Activated naive CD4-positive, alpha-beta T cell treated with Interleukin-2 at 50 U/mL for 16 hours (primary cell): Measurements from ENCODE around the gene PRX.
"Not testable (repeated sequence)": the region's sequence is repeated elsewhere in the genome, so short reads cannot be mapped to it uniquely, and the experiment has no call there.

Experiments
- DNase-seq: peaks from one replicate; pipeline ENCODE4 v3.0.0-alpha.2; 2020

PRX gene

DNA sequence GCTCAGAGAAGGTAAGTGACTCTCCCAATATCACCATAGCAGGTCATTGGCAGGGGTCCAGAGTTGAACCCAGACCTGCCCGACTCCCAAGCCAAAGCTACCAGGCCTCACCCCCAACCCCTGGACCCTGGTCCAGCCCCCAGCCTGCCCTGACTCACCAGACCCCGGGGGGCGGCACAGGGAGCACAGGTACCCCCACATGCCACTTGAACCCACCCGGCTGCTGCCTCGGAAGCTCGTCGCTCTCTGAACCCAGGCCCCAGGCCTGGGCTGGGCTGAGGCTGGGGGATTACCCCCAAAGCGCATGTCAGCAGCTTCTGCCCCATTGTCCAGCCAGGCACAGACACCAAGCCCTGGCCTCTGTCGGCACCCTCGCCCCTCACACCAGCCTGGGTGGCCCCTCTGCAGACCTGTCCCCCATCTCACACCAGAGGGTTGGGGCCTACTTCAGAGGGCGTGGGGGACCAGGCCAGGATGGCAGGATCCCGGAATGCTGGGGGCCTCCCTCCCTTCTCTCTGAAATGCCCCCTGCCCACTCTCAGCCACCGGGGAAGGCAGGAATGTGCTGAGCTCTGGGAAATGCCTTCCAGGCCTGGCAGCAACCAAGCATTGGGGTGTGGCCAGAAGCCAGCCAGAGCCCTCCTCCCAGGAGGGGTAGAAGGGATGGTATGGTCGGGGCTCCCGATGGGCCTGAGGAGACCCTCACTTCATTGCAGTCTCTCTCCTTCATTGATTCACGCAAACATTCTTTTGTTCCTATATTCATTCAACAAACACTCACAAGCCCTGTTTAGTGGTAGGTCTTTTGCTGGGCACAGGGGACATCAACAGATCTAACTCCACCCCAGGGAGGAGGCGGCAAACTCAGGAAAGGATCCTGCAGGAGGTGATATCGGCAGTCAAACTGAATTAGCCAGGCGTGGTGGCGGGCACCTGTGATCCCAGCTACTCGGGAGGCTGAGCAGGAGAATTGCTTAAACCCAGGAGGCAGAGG, 1.7 kb upstream of the PRX start:
- DNase-seq = no peak

DNA sequence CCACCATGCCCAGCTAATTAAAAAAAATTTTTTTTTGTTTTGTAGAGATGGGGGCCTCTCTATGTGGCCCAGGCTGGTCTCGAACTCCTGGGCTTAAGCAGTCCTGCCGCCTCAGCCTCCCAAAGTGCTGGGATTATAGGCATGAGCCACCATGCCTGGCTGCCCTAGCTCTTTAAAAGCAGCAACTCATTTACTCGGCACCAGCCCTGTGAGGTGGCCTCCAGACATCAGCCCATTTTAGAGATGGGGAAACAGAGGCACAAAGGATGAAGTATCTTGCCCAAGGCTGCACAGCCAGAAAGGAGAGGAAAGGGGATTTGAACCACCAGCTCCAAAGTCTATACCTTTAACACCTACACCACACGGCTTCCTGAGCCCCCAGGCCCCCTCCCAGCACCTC, 312 bp downstream of the PRX start:
- no peak for DNase-seq

DNA sequence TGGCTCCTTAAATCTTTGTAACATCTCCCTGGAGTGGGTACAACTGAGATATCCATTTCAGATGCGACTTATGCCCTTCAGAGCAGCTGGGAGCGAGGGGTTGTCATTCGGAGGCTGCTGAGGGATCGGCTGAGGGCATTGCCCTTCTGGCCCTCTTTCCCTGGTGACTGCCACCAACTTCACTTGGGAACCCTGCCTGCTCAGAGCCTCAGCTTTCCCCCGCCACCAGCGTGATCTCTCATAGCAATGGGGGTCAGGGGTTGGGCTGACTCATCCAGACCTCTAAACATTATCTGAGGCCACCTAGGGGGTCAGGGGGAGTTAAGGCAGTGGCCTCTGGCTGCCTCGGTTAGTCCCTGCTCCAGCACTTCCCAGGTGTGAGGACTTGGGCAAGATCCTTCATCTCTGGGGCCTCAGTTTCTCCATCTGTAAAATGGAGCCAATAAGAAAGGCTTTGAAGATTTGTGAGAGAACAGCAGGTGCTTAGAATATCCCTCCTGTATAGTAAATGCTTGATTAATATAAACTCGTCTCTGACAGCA, 1.1 kb downstream of the PRX start:
- no peak for DNase-seq

DNA sequence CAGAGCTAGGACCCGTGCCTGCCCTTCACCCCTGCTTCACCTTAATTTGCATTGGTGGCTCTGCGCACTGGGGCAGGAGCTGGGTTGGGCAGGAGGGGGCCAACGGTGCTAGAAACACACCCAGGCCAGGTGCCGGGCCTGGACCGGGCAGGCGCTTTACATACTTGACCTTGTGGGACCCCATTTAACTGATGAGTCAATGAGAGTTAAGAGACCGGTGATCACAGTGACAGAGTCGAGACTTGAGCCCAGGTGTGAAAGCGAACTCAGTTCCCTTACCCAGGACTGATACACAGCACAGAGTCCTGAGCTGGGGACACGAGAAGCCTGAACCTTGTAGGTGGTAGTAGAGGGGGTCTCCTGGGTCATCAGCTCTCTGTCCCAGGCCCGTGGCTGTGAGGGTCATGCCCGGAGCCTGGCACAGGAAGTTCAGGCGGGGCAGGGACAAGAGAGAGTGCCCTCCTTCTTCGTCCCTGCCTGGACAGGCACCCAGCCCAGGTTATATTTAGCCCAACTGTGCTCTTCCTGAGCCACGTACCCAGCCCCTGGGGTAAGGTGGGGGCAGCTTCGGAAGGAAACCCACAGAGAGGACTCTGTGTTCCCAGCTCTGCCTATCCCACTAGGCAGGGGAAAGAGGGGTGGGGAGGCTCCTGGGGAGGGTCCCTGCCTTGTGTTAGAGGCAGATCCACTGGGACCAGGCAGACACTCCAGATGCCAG, 1.9 kb downstream of the PRX start:
- no peak for DNase-seq

DNA sequence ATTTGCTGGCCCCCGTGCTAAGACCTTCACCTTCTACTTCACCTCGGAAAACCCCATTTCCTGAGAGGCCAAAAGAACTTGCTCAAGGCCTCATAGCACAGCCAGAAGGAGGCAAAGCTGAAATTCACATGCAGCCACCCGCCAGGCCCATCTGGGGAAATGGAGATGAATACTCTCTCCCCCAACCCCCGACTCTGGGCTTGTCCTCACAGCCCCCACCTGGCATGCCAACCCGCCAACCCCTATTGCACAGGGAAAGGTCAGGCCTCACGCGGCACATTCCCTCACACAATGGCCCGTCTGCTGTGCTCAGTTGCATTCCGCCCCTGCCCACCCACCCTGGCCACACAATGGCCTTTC, 3.2 kb downstream of the PRX start:
- DNase-seq = no peak

DNA sequence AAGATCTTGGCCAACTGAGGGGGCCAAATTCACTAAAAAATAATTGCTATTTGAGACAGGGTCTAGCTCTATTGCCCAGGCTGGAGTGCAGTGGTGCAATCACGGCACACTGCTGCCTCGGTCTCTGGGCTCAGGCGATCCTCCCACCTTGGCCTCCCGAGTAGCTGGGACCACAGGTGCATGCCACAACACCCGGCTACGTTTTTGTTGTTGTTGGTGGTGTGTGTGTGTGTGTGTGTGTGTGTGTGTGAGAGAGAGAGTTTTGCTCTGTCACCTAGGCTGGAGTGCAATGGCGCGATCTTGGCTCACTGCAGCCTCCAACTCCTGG, 4.6 kb downstream of the PRX start:
- DNase-seq = not testable (repeated sequence)

DNA sequence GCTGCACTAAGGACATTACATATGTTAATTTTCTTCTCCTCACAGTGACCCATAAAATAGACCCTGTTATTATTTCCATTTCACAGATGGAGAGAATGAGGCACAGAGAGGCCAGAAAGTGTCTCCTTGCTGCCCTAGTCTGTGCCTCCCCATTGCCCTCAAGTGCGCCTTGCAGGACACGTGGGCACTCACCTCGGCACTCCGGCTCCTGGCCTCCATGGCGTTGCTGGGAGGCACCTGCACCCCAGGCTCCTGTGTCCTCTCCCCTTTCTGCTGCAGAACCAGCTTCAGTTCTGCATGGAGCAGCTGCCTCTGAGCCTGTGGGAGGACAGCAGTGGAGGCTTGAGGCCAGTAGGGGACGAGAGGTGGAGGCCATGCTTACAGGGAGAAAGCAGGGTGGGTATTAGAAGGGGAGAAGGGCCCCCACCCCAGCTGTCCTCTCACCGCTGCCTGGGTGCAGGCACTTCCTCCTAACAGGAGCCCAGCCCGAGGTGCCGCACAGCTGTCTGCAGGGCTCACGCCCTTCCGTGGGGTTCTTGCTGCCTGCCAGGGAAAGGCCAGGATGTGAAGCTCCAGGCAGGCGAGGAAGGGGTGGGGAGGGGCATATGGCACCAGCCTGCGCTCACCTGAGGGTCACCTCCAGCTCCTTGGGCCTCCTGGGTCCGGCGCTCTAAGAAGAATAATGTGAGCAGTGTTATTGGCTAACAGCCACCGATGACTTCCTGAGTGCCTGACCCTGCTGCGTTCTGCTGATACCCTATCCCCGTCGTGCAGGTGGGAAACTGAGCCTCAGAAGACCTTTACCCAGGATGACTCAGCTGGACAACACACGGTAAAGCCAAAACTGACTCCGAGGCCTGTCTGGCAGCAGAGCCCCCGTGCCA, 5.2 kb downstream of the PRX start:
- DNase-seq = no peak

DNA sequence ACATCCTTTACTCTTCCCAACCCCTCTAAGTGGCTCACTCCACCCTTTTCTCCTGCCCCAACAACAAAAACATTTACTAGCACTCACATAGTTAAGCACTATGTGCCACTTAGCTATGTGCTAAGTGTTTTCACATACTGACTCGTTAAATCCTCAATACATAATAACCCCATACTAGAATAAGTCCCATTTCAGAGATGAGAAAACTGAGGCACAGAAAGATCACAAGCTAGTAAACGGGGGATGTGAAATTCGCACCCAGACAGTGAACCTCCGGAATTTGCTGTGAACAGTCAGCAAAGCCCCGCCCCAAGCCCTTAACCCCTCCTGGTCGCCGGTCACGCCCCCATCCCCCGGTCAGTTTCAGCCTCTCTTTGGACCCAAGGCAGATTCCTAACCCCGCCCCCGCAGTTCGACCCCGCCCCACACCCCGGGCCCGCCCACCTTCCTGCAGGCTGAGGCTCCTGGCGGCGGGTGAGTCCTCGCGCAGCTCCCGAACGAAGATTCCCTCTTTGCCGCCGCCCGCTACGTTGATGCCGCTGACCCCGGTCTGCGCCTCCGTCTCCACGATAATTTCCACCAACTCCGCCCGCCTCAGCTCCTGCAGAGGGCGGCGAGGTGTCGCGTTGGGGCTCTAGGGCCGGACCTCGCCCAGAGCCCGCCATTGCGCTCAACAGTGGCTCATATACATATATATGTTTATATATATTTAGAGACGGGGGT, 9.8 kb downstream of the PRX start:
- DNase-seq = peak; percentile 72

DNA sequence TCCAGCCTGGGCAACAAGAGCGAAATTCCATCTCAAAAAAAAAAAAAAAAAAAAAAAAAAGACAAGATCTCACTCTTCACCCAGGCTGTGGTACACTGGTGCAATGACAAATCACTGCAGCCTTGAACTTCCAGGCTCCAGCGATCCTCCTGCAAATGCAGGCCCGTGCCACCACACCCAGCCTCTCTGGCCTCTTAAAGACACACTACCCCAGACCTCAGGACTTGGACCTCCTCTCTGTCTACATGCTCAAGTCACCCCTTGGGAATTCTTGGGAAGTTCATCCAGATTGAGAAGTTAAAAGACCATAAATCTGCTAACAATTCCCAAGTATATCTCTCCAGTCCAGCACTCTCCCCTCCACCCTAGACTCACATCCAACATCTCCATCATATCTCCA, 12.6 kb downstream of the PRX start:
- no peak for DNase-seq

DNA sequence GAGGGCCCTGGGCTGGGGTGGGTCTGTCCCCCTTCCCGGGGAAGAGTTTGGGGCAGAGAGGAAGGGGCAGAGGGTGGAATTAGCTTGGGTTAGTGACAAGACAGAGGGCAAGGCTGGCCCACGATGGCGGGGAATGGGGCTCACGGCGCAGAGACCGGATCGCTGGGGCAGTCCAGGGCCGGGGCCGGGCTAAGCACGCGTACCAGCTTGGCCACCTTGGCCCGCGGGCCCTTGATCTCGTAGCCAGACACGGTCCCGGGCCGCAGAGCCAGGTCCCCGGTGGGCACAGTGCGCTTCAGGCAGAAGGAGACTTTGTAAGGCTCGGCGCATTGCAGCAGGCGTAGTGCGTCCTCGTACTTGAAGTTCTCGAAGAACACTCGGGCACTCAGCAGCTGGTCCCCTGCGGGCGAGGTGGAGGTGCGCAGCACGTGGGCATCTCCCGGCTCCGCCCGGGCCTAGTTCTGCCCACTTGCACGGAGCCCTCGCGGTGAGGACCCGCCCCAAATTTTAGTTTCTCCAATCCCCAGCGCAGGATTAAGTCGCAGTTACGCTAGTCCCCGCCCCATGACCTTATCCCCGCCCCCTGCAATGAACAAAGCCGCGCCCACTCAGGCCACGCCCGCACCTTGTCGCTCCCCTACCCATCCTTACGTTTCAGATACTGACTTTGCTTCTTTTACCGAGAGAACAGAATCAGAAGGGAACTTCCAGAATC, 14.6 kb downstream of the PRX start:
- peak; percentile 61 for DNase-seq

DNA sequence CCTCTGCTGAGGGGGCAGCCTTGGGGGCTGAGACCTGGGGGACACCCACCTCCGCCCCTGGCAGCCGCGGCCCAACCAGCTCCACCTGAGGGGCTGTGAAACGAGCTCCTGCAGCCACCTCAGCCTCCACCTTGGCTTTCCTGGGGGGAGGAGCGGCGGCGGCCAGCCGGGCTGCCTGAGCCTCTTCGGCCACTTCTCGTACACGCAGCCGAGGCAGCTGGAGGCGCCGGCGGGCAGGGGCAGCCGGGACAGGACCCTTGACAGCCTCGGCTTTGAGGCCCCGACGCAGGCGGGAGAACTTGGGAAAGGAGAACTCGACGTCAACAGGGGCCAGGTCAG, 15.6 kb downstream of the PRX start:
- DNase-seq = no peak

DNA sequence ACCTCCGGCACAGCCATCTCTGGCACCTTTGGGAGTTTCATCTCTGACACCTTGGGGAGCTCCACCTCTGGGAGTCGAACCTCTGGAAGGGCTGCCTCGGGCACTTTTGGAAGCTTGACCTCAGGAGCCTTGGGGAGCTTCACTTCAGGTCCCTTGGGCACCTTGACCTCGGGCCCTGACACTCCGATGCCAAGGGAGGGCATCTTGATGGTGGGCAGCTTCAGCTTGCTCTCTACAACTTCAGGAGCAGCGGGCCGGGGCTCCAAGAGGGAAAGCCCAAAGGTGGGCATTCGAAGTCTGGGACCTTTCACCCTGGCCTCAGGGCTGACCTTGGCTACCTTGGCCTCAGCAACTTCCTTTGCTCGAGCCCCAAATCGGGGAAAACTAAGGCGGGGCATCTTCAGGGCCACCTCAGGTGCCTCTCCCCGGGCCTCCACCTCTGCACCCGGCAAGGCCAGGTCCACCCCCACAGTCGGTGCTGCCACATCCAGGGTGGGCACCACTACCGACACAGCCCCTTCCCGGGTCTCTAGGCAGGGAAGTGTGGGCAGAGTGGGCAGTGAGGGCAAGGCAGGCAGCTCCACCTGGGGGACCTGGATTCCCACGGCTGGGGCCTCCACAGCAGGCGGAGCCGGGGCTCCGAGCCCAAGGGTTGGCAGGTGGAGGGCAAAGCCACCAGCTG, 16.2 kb downstream of the PRX start:
- no peak for DNase-seq

DNA sequence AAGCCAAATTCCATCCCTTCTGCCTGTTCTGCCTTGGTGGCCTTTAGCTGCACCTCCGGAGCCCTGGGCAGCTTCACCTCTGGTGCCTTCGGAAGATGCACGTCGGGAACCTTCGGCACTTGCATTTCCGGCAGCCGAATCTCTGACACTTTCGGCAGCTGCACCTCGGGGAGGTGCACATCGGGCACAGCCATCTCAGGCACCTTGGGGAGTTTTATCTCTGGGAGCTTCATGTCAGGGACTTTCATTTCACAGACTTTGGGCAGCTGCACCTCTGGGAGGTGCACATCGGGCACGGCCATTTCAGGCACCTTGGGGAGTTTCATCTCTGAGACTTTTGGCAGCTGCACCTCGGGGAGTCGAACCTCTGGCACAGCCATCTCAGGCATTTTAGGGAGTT, 17.2 kb downstream of the PRX start:
- DNase-seq = no peak

DNA sequence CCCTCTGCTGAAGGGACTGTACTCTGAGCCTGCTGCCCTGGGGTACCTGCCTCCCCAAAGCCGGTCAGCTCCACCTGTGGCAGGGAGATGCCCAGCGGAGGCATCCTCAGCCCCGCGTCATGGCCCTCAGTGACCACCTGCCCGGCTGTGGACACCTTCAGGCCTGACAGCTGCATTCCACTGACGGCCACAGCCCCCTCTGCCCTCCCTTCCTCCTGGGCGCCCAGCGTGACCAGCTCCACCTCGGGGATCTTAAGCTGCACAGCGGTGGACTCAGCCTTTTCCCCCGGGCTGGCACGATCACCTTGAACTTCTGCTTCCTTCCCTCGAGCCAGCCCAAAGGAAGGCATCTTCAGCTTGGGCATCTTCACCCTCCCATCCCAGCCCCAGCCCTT, 18.4 kb downstream of the PRX start:
- DNase-seq = no peak

DNA sequence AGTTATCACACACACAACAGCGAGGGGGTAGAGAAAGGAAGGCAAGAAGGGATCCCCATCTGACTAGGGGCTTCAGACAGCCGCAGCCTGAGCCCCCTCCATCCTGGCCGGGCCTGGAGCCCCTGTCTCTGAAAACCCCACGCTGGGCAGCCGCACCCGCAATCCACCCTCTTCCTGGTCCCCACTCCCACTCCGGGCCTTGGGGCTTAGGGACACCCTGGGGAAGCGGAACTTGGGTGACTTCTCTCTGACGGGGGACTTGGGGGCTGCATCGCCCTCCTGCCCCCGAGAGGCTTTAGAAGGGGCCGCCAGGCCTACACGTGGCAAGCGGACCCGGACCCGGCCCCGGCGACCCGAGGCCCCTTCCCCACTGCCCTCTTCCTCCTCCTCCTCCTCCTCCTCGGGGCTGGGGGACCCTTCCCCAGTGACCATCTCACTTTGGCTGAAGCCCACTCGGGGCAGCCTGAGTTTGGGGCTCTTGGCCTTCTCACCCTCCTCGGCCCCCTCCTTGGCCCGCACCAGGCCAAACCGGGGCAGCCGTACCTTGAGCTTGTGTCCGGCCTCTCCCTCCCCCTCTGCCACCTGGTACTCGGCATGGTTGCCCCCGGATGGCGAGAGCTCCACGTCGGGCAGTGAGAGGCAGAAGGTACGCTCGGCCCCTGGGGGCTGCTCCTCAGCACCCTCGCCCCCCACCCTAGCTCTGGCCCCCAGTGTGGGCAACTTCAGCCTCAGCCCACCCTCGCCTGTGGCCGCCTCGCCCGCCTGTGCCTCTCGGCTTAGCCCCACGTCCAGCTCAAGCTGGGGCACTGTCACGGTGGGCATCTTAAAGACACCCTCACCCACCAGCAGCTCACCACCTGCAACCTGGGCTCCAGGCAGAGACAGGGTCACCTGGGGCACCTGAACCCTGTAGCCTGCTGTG, 19.0 kb downstream of the PRX start:
- DNase-seq = no peak

DNA sequence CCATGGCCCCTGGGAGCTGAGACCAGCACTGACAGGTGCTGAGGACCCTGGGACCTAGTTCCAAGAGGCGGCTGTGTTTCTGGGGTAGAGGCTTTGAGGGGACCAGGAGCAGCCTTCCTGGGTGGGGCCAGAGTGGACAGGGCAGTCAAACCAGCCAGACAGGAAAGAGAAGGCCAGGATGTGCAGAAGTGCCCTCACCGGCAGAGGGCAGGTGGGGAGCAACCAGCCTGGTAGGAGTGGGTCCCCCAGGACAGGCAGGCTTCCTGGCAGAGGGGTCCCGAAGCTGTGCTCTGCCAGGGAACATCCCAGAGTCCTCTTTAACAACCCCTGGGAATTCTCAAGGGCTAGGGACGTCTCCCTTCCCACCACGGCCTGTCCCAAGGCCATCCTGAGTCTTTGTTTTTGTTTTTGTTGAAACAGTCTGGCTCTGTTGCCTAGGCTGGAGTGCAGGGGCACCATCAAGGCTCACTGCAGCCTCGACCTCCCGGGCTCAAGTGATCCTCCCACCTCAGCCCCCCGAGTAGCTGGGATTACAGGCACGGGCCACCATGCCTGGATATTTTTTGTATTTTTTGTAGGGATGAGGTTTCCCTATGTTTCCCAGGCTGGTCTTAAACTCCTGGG, 20.2 kb downstream of the PRX start:
- DNase-seq = no peak

DNA sequence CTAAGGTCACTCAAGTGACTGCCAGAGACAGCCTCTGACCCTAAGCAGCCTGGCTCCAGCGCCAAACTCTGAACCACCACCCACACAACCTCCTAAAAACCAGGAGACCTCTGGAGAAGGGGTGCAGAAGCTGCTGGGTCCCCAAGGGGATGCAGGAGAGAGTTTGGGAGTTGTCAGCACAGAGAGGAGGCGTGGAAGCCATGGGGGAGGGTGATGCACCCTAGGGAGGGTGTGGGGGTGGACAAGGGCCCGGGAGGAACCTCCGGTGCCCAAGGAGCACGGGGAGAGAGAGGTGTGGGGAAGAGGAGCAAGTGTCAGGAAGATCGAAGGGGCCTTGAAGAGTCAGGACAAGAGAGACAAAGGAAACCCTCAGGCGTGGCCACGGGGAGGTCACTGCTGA, 21.1 kb downstream of the PRX start:
- no peak for DNase-seq

DNA sequence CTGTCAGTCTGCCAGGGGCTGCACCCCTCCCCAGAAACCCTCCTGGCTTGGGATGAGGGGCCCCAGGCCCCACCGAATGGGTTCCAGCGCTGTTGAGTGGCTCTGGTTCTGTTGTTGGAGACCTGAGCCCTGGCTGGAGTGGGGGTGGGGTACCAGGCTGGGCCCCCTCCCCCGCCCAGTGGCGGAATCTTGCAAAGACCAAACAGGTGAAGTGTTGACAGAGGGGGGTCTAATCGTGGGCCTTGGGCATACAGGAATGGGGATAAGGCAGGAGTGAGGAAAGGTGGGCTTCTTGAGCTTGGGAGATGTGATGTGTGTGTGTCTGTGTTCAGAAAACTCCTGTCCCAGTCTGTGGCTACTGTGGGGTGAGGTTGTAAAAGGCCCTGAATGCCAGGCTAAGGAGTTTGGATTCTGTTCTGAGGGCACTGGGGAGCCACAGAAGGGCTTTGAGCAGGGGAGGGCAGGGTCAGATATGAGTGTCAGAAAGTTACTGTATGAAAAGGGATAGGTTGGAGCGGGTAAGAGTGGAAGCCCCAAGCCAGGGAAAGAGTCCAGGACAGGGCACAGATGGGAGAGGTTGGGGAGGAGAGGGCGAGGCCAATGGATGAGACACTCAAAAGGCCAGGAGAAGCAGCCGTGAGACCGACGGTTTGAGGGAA, 23.0 kb downstream of the PRX start, which contains the start of gene HIPK4:
Gene HIPK4, minus strand, starts transcription at position 98 of the 659 bp plus-strand sequence. CDS start 279 bp downstream, outside the sequence.
- DNase-seq = no peak
